GM21528 (cell line): Measurements from ENCODE around the gene SLC25A48.

Experiments
- ATAC-seq: cut with Tn5 transposase; IDR thresholded peaks from one replicate; pipeline ENCODE4 v1.9.1; 2021; ENCODE audit warnings: mild to moderate bottlenecking, moderate library complexity; ENCODE audit not compliant: unreplicated experiment, low FRiP score

Gene SLC25A48

GRCh38 chr5:135879591-135879990, 45.1 kb downstream of the SLC25A48 start:
- no peak for ATAC-seq

GRCh38 chr5:135880278-135880677, 45.8 kb downstream of the SLC25A48 start:
- ATAC-seq: no peak

GRCh38 chr5:135880801-135881200, 46.3 kb downstream of the SLC25A48 start:
- ATAC-seq: no peak

GRCh38 chr5:135881244-135881643, 46.8 kb downstream of the SLC25A48 start:
- ATAC-seq: no peak

GRCh38 chr5:135881819-135882218, 47.4 kb downstream of the SLC25A48 start:
- ATAC-seq: no peak

GRCh38 chr5:135883026-135883425, 48.6 kb downstream of the SLC25A48 start:
- ATAC-seq: no peak

GRCh38 chr5:135883441-135883840, 49.0 kb downstream of the SLC25A48 start:
- ATAC-seq: no peak

GRCh38 chr5:135885031-135885430, 50.6 kb downstream of the SLC25A48 start:
- no peak for ATAC-seq

- no peak for ATAC-seq
These were observed 51.7 kb downstream of the SLC25A48 start for GRCh38 chr5:135886136-135886535.

GRCh38 chr5:135887447-135887864, 53.0 kb downstream of the SLC25A48 start:
- ATAC-seq: peak; percentile 89

- no peak for ATAC-seq
These were observed 53.6 kb downstream of the SLC25A48 start for GRCh38 chr5:135887881-135888614.

- ATAC-seq: no peak
These were observed 55.8 kb downstream of the SLC25A48 start for GRCh38 chr5:135890296-135890695.

- ATAC-seq: no peak
These were observed 56.4 kb downstream of the SLC25A48 start for GRCh38 chr5:135890867-135891266.

- no peak for ATAC-seq
These were observed 56.8 kb downstream of the SLC25A48 start for GRCh38 chr5:135891268-135891667.

- ATAC-seq: no peak
These were observed 57.3 kb downstream of the SLC25A48 start for GRCh38 chr5:135891791-135892190.

GRCh38 chr5:135894276-135894675, 59.8 kb downstream of the SLC25A48 start:
- no peak for ATAC-seq

- ATAC-seq: no peak
These were observed 60.3 kb downstream of the SLC25A48 start for GRCh38 chr5:135894789-135895188.

GRCh38 chr5:135895474-135896006, 61.1 kb downstream of the SLC25A48 start, which contains the start of gene IL9:
TSS of gene IL9 (minus strand) at chr5:135895841. CDS start at chr5:135895816, 25 bp downstream.
- ATAC-seq: no peak

GRCh38 chr5:135898651-135899050, 64.2 kb downstream of the SLC25A48 start:
- no peak for ATAC-seq

GRCh38 chr5:135900276-135900675, 65.8 kb downstream of the SLC25A48 start:
- ATAC-seq: no peak

GRCh38 chr5:135901633-135902032, 67.2 kb downstream of the SLC25A48 start:
- no peak for ATAC-seq

GRCh38 chr5:135905144-135905543, 70.7 kb downstream of the SLC25A48 start:
- ATAC-seq: no peak
